Measurements from ENCODE around the gene CDC5L. TPM values are rescaled to one million over a fixed set of nuclear protein-coding genes. Genes with fewer than 3 reads are reported as not detected.
A peak's percentile ranks its signal among the peaks of the same experiment; 100 is the strongest.

The CDC5L gene
- total RNA-seq, 1 donor from 2014 or later, result 27.7 TPM

- no peak overlapping the region for H3K4me3 Mint-ChIP-seq (ENCODE audit: low read depth)
- H3K27ac Mint-ChIP-seq, result no peak overlapping the region
- intact Hi-C loops (cut with micrococcal nuclease), result no loop called here
- no peaks in the 10 kb centered on the region for H3K9me3 Mint-ChIP-seq
- peaks cover 2% of the 10 kb centered on the region for H3K4me1 Mint-ChIP-seq (ENCODE audit: low read depth)
- peaks cover 23% of the 10 kb centered on the region for H3K27me3 Mint-ChIP-seq (ENCODE audit: low read depth)
- no peak for DNase-seq (ENCODE audit: low spot score)
- no peaks in the 10 kb centered on the region for H3K36me3 Mint-ChIP-seq (ENCODE audit: low read depth)
These were observed 79.4 kb downstream of the CDC5L start for GRCh38 chr6:44466955-44467354.

- H3K27ac Mint-ChIP-seq, result no peak overlapping the region
These were observed 81.3 kb downstream of the CDC5L start for GRCh38 chr6:44468835-44469234.

GRCh38 chr6:44470115-44470464 lies 82.6 kb downstream of the CDC5L start:
- H3K9me3 Mint-ChIP-seq, result no peaks in the 10 kb centered on the region
- H3K4me3 Mint-ChIP-seq (ENCODE audit: low read depth), result no peak overlapping the region

More at GRCh38 chr6:44468835-44469234, 81.3 kb downstream of the CDC5L start:
- intact Hi-C loops (cut with micrococcal nuclease), result no loop called here
- Mint-ChIP-seq H3K36me3 (ENCODE audit: low read depth) (no peaks in the 10 kb centered on the region), H3K27me3 (ENCODE audit: low read depth) (peaks cover 23% of the 10 kb centered on the region), H3K4me3 (ENCODE audit: low read depth) (no peak overlapping the region), H3K9me3 (no peaks in the 10 kb centered on the region), H3K4me1 (ENCODE audit: low read depth) (peaks cover 2% of the 10 kb centered on the region)
- DNase-seq (ENCODE audit: low spot score), result no peak

GRCh38 chr6:44470746-44471145 lies 83.2 kb downstream of the CDC5L start:
- peaks cover 2% of the 10 kb centered on the region for H3K4me1 Mint-ChIP-seq (ENCODE audit: low read depth)
- no peak overlapping the region for H3K27ac Mint-ChIP-seq
- peaks cover 17% of the 10 kb centered on the region for H3K27me3 Mint-ChIP-seq (ENCODE audit: low read depth)
- H3K4me3 Mint-ChIP-seq (ENCODE audit: low read depth), result no peak overlapping the region
- no peaks in the 10 kb centered on the region for H3K9me3 Mint-ChIP-seq
- no peak for DNase-seq (ENCODE audit: low spot score)
- intact Hi-C loops (cut with micrococcal nuclease), result loop anchor here (10.0 kb wide), 3 partner anchors 124 to 1244 kb away; no protein-coding TSS in a partner anchor
- no peaks in the 10 kb centered on the region for H3K36me3 Mint-ChIP-seq (ENCODE audit: low read depth)

More at GRCh38 chr6:44470115-44470464, 82.6 kb downstream of the CDC5L start:
- H3K27me3 Mint-ChIP-seq (ENCODE audit: low read depth), result peaks cover 20% of the 10 kb centered on the region
- DNase-seq (ENCODE audit: low spot score), result no peak
- H3K4me1 Mint-ChIP-seq (ENCODE audit: low read depth), result peaks cover 2% of the 10 kb centered on the region
- H3K36me3 Mint-ChIP-seq (ENCODE audit: low read depth), result no peaks in the 10 kb centered on the region
- intact Hi-C loops (cut with micrococcal nuclease), result loop anchor here (10.0 kb wide), 3 partner anchors 125 to 1245 kb away; no protein-coding TSS in a partner anchor
- no peak overlapping the region for H3K27ac Mint-ChIP-seq

GRCh38 chr6:44471271-44471981 lies 83.9 kb downstream of the CDC5L start:
- DNase-seq (ENCODE audit: low spot score), result no peak
- H3K27me3 Mint-ChIP-seq (ENCODE audit: low read depth), result peaks cover 17% of the 10 kb centered on the region
- H3K27ac Mint-ChIP-seq, result no peak overlapping the region
- intact Hi-C loops (cut with micrococcal nuclease), result loop anchor here (10.0 kb wide), 3 partner anchors 123 to 1243 kb away; no protein-coding TSS in a partner anchor
- no peak overlapping the region for H3K4me3 Mint-ChIP-seq (ENCODE audit: low read depth)
- no peaks in the 10 kb centered on the region for H3K9me3 Mint-ChIP-seq
- no peaks in the 10 kb centered on the region for H3K36me3 Mint-ChIP-seq (ENCODE audit: low read depth)
- H3K4me1 Mint-ChIP-seq (ENCODE audit: low read depth), result peaks cover 2% of the 10 kb centered on the region

GRCh38 chr6:44472250-44472945 lies 84.9 kb downstream of the CDC5L start:
- peaks cover 2% of the 10 kb centered on the region for H3K4me1 Mint-ChIP-seq (ENCODE audit: low read depth)
- no peaks in the 10 kb centered on the region for H3K36me3 Mint-ChIP-seq (ENCODE audit: low read depth)
- no peaks in the 10 kb centered on the region for H3K9me3 Mint-ChIP-seq
- H3K27ac Mint-ChIP-seq, result no peak overlapping the region
- intact Hi-C loops (cut with micrococcal nuclease), result loop anchor here (10.0 kb wide), 3 partner anchors 122 to 1242 kb away; no protein-coding TSS in a partner anchor
- peaks cover 12% of the 10 kb centered on the region for H3K27me3 Mint-ChIP-seq (ENCODE audit: low read depth)
- no peak for DNase-seq (ENCODE audit: low spot score)
- no peak overlapping the region for H3K4me3 Mint-ChIP-seq (ENCODE audit: low read depth)

- Mint-ChIP-seq H3K27me3 (ENCODE audit: low read depth) (peaks cover 11% of the 10 kb centered on the region), H3K9me3 (no peaks in the 10 kb centered on the region), H3K27ac (no peak overlapping the region), H3K4me1 (ENCODE audit: low read depth) (peaks cover 2% of the 10 kb centered on the region), H3K4me3 (ENCODE audit: low read depth) (no peak overlapping the region), H3K36me3 (ENCODE audit: low read depth) (no peaks in the 10 kb centered on the region)
- intact Hi-C loops (cut with micrococcal nuclease), result loop anchor here (10.0 kb wide), 3 partner anchors 121 to 1241 kb away; no protein-coding TSS in a partner anchor
- no peak for DNase-seq (ENCODE audit: low spot score)
These were observed 86.1 kb downstream of the CDC5L start for GRCh38 chr6:44473393-44474189.

- DNase-seq (ENCODE audit: low spot score), result no peak
- intact Hi-C loops (cut with micrococcal nuclease), result loop anchor here (10.0 kb wide), 3 partner anchors 121 to 1241 kb away; no protein-coding TSS in a partner anchor
- H3K36me3 Mint-ChIP-seq (ENCODE audit: low read depth), result no peaks in the 10 kb centered on the region
- no peak overlapping the region for H3K4me3 Mint-ChIP-seq (ENCODE audit: low read depth)
- no peak overlapping the region for H3K27ac Mint-ChIP-seq
- peaks cover 11% of the 10 kb centered on the region for H3K27me3 Mint-ChIP-seq (ENCODE audit: low read depth)
- peaks cover 2% of the 10 kb centered on the region for H3K4me1 Mint-ChIP-seq (ENCODE audit: low read depth)
- H3K9me3 Mint-ChIP-seq, result no peaks in the 10 kb centered on the region
These were observed 86.7 kb downstream of the CDC5L start for GRCh38 chr6:44474190-44474631.

GRCh38 chr6:44474643-44475042 lies 87.1 kb downstream of the CDC5L start:
- Mint-ChIP-seq H3K9me3 (no peaks in the 10 kb centered on the region), H3K27ac (no peak overlapping the region), H3K4me3 (ENCODE audit: low read depth) (no peak overlapping the region), H3K36me3 (ENCODE audit: low read depth) (no peaks in the 10 kb centered on the region), H3K27me3 (ENCODE audit: low read depth) (peaks cover 14% of the 10 kb centered on the region), H3K4me1 (ENCODE audit: low read depth) (peaks cover 2% of the 10 kb centered on the region)
- no peak for DNase-seq (ENCODE audit: low spot score)
- intact Hi-C loops (cut with micrococcal nuclease), result loop anchor here (5.0 to 10.0 kb wide), 4 partner anchors 120 to 1448 kb away; no protein-coding TSS in a partner anchor

GRCh38 chr6:44475417-44475778 lies 87.9 kb downstream of the CDC5L start:
- no peaks in the 10 kb centered on the region for H3K9me3 Mint-ChIP-seq
- no peaks in the 10 kb centered on the region for H3K36me3 Mint-ChIP-seq (ENCODE audit: low read depth)
- no peak overlapping the region for H3K4me3 Mint-ChIP-seq (ENCODE audit: low read depth)
- intact Hi-C loops (cut with micrococcal nuclease), result loop anchor here (5.0 to 10.0 kb wide), 4 partner anchors 119 to 1447 kb away; no protein-coding TSS in a partner anchor
- DNase-seq (ENCODE audit: low spot score), result no peak
- no peak overlapping the region for H3K27ac Mint-ChIP-seq
- H3K27me3 Mint-ChIP-seq (ENCODE audit: low read depth), result peaks cover 15% of the 10 kb centered on the region
- no peaks in the 10 kb centered on the region for H3K4me1 Mint-ChIP-seq (ENCODE audit: low read depth)

GRCh38 chr6:44475779-44476434 lies 88.4 kb downstream of the CDC5L start:
- intact Hi-C loops (cut with micrococcal nuclease), result loop anchor here (5.0 to 10.0 kb wide), 4 partner anchors 119 to 1446 kb away; no protein-coding TSS in a partner anchor
- Mint-ChIP-seq H3K27me3 (ENCODE audit: low read depth) (peaks cover 17% of the 10 kb centered on the region), H3K4me3 (ENCODE audit: low read depth) (no peak overlapping the region), H3K9me3 (no peaks in the 10 kb centered on the region), H3K4me1 (ENCODE audit: low read depth) (no peaks in the 10 kb centered on the region), H3K27ac (no peak overlapping the region), H3K36me3 (ENCODE audit: low read depth) (no peaks in the 10 kb centered on the region)
- DNase-seq (ENCODE audit: low spot score), result peak; percentile 61

- Mint-ChIP-seq H3K4me1 (ENCODE audit: low read depth) (no peaks in the 10 kb centered on the region), H3K4me3 (ENCODE audit: low read depth) (no peak overlapping the region), H3K27me3 (ENCODE audit: low read depth) (peaks cover 14% of the 10 kb centered on the region), H3K9me3 (no peaks in the 10 kb centered on the region), H3K27ac (no peak overlapping the region), H3K36me3 (ENCODE audit: low read depth) (no peaks in the 10 kb centered on the region)
- no peak for DNase-seq (ENCODE audit: low spot score)
- intact Hi-C loops (cut with micrococcal nuclease), result loop anchor here (5.0 to 10.0 kb wide), 4 partner anchors 118 to 1445 kb away; no protein-coding TSS in a partner anchor
These were observed 89.3 kb downstream of the CDC5L start for GRCh38 chr6:44476849-44477248.
